Fibroblast of lung (primary cell): ENCODE data around the gene PLEKHH3.

Source experiments
- EZH2 ChIP-seq: IDR thresholded peaks from 2 replicates; pipeline ENCODE4 v1.5.1; 2012; ENCODE audit warnings: low read length, control low read depth, mild to moderate bottlenecking; ENCODE audit errors: missing control alignments
- TF ChIP-seq, protein P1 (sequence below), 2 donors: IDR thresholded peaks in 1 of 2; conservative IDR thresholded peaks in 1 of 2; 1 replicate in 1 of 2; 2 replicates in 1 of 2; pipeline ENCODE4 v1.5.1; 2011 to 2012; ENCODE audit warnings: low read length in 2 of 2, control low read depth in 1 of 2, inconsistent platforms in 1 of 2, low read depth in 1 of 2, mild to moderate bottlenecking in 1 of 2

DNA sequence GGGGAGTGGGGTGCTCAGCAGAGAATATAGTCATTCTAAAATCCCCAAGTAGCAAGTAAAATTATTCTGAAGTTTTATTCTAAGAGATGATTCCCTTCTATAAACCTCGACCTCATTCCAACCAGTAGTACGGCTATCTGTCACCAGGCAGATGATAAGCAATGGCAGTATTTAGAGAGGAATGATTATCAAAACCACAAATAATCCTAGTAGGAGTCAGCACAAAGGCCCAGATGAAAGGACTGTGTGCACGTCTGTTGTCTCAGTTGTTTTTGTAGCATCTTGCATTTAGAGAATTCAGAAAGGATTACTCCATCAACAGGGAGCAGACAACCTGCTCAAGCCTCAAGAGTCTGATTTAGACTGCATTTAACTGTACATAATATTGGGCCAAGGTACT lies 46.8 kb upstream of the PLEKHH3 start:
- TF ChIP-seq, protein P1, sequence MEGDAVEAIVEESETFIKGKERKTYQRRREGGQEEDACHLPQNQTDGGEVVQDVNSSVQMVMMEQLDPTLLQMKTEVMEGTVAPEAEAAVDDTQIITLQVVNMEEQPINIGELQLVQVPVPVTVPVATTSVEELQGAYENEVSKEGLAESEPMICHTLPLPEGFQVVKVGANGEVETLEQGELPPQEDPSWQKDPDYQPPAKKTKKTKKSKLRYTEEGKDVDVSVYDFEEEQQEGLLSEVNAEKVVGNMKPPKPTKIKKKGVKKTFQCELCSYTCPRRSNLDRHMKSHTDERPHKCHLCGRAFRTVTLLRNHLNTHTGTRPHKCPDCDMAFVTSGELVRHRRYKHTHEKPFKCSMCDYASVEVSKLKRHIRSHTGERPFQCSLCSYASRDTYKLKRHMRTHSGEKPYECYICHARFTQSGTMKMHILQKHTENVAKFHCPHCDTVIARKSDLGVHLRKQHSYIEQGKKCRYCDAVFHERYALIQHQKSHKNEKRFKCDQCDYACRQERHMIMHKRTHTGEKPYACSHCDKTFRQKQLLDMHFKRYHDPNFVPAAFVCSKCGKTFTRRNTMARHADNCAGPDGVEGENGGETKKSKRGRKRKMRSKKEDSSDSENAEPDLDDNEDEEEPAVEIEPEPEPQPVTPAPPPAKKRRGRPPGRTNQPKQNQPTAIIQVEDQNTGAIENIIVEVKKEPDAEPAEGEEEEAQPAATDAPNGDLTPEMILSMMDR (conservative IDR thresholded peaks at IDR 0.05 in 1 of 2, IDR thresholded peaks at IDR 0.05 in 1 of 2; ENCODE audit: low read depth in 1 of 2, low read length in 2 of 2): no peak
- no peak for TF ChIP-seq EZH2
